ENCODE data around the gene ASL. TPM values are rescaled to one million over a fixed set of nuclear protein-coding genes. Genes with fewer than 3 reads are reported as not detected.
"Not testable (repeated sequence)": the region's sequence is repeated elsewhere in the genome, so short reads cannot be mapped to it uniquely, and the experiment has no call there.

The ASL gene
- total RNA-seq, 1 donor from 2014 or later: 27.7 TPM

GRCh38 chr7:66105263-66105748 is 29.7 kb downstream of the ASL start:
- H3K27me3 ChIP-seq (ENCODE audit: insufficient read depth, low read length): no peaks in the 10 kb centered on the region
- peaks cover 5% of the 10 kb centered on the region for H3K4me1 ChIP-seq (ENCODE audit: insufficient read depth, low read length)
- H3K4me3 ChIP-seq (ENCODE audit: insufficient read depth, low read depth, low read length): no peak overlapping the region
- DNase-seq (ENCODE audit: low read depth): no peak
- TF ChIP-seq CTCF (IDR thresholded peaks at IDR 0.05; ENCODE audit: insufficient read depth, low read depth, low read length) (no peak), EZH2 (IDR thresholded peaks at IDR 0.05; ENCODE audit: insufficient read depth, low read length) (no peak)
- H3K4me1 Mint-ChIP-seq (ENCODE audit: low read depth, unreplicated experiment): peaks cover 7% of the 10 kb centered on the region
- no peak overlapping the region for H3K4me2 ChIP-seq (ENCODE audit: low read length)
- H3K36me3 ChIP-seq (ENCODE audit: insufficient read depth, low read length): no peaks in the 10 kb centered on the region
- H3K9me3 Mint-ChIP-seq (ENCODE audit: unreplicated experiment): no peaks in the 10 kb centered on the region
- H4K20me1 ChIP-seq (ENCODE audit: insufficient read depth, low read length): no peaks in the 10 kb centered on the region
- H3K9ac ChIP-seq (ENCODE audit: low read length): no peak overlapping the region
- H3K79me2 ChIP-seq (ENCODE audit: insufficient read depth, low read length): no peaks in the 10 kb centered on the region
- no peaks in the 10 kb centered on the region for H3K27me3 Mint-ChIP-seq (ENCODE audit: low read depth, unreplicated experiment)
- no peak for FAIRE-seq
- H3K36me3 Mint-ChIP-seq (ENCODE audit: low read depth, unreplicated experiment): peaks cover 7% of the 10 kb centered on the region
- H3K27ac ChIP-seq (ENCODE audit: low read depth, low read length): no peak overlapping the region
- H2AFZ ChIP-seq (ENCODE audit: low read depth, low read length): no peak overlapping the region
- no peaks in the 10 kb centered on the region for H3K9me3 ChIP-seq (ENCODE audit: insufficient read depth, low read depth, low read length)
- no peak overlapping the region for H3K27ac Mint-ChIP-seq (ENCODE audit: unreplicated experiment)
- H3K4me3 Mint-ChIP-seq (ENCODE audit: unreplicated experiment): no peak overlapping the region

- not testable (repeated sequence) for H3K27ac Mint-ChIP-seq (ENCODE audit: unreplicated experiment); FAIRE-seq; H3K9me3 Mint-ChIP-seq (ENCODE audit: unreplicated experiment); H3K4me1 ChIP-seq (ENCODE audit: insufficient read depth, low read length); H3K4me2 ChIP-seq (ENCODE audit: low read length); H3K36me3 ChIP-seq (ENCODE audit: insufficient read depth, low read length); H3K27ac ChIP-seq (ENCODE audit: low read depth, low read length); H3K9ac ChIP-seq (ENCODE audit: low read length); H3K4me3 ChIP-seq (ENCODE audit: insufficient read depth, low read depth, low read length); H3K4me3 Mint-ChIP-seq (ENCODE audit: unreplicated experiment); H3K27me3 Mint-ChIP-seq (ENCODE audit: low read depth, unreplicated experiment); H4K20me1 ChIP-seq (ENCODE audit: insufficient read depth, low read length); H3K9me3 ChIP-seq (ENCODE audit: insufficient read depth, low read depth, low read length); H2AFZ ChIP-seq (ENCODE audit: low read depth, low read length); DNase-seq (ENCODE audit: low read depth); H3K79me2 ChIP-seq (ENCODE audit: insufficient read depth, low read length); H3K27me3 ChIP-seq (ENCODE audit: insufficient read depth, low read length)
- peaks cover 13% of the 10 kb centered on the region for H3K4me1 Mint-ChIP-seq (ENCODE audit: low read depth, unreplicated experiment)
- H3K36me3 Mint-ChIP-seq (ENCODE audit: low read depth, unreplicated experiment): peaks cover 10% of the 10 kb centered on the region
These were observed 32.8 kb downstream of the ASL start for GRCh38 chr7:66108410-66108809.

DNA sequence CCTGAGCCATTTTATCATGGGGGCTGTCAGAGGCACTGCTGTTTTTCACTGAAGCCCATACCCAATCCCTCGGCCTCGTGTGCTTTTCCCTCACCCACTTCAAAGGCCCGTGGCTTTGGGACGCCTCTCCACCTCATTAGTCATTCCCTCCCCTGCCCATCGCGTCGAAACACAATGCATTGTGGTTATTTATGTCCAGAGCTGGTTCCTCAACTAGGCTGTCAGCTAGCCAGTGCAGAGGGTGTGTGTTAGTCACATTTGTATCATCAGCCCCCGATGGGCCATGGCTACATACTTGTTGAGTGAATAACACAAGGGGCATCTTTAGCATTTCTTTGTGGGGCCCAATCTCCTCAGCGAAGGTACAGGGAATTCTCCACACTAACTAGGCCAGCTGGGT is 35.2 kb downstream of the ASL start:
- no peaks in the 10 kb centered on the region for H3K9me3 Mint-ChIP-seq (ENCODE audit: unreplicated experiment)
- H3K4me1 Mint-ChIP-seq (ENCODE audit: low read depth, unreplicated experiment): peaks cover 9% of the 10 kb centered on the region
- peak; percentile 97 for DNase-seq (ENCODE audit: low read depth)
- peak; percentile 93 for FAIRE-seq
- H3K27me3 ChIP-seq (ENCODE audit: insufficient read depth, low read length): no peaks in the 10 kb centered on the region
- peak overlapping the region; percentile 82 for H3K27ac Mint-ChIP-seq (ENCODE audit: unreplicated experiment)
- peak overlapping the region; percentile 4 for H3K4me3 Mint-ChIP-seq (ENCODE audit: unreplicated experiment)
- H4K20me1 ChIP-seq (ENCODE audit: insufficient read depth, low read length): peaks cover 7% of the 10 kb centered on the region
- H3K9ac ChIP-seq (ENCODE audit: low read length): peak overlapping the region; percentile 57
- H2AFZ ChIP-seq (ENCODE audit: low read depth, low read length): peak overlapping the region; percentile 36
- H3K9me3 ChIP-seq (ENCODE audit: insufficient read depth, low read depth, low read length): no peaks in the 10 kb centered on the region
- H3K79me2 ChIP-seq (ENCODE audit: insufficient read depth, low read length): peaks cover 14% of the 10 kb centered on the region
- peaks cover 10% of the 10 kb centered on the region for H3K4me1 ChIP-seq (ENCODE audit: insufficient read depth, low read length)
- peaks cover 7% of the 10 kb centered on the region for H3K36me3 Mint-ChIP-seq (ENCODE audit: low read depth, unreplicated experiment)
- no peaks in the 10 kb centered on the region for H3K27me3 Mint-ChIP-seq (ENCODE audit: low read depth, unreplicated experiment)
- H3K36me3 ChIP-seq (ENCODE audit: insufficient read depth, low read length): no peaks in the 10 kb centered on the region
- peak overlapping the region; percentile 82 for H3K27ac ChIP-seq (ENCODE audit: low read depth, low read length)
- H3K4me2 ChIP-seq (ENCODE audit: low read length): peak overlapping the region; percentile 75
- no peak for TF ChIP-seq EZH2 (IDR thresholded peaks at IDR 0.05; ENCODE audit: insufficient read depth, low read length)
- TF ChIP-seq CTCF (IDR thresholded peaks at IDR 0.05; ENCODE audit: insufficient read depth, low read depth, low read length): no peak
- H3K4me3 ChIP-seq (ENCODE audit: insufficient read depth, low read depth, low read length): no peak overlapping the region

Data from astrocyte (in vitro differentiated cells and primary cell).